GM12878 (cell line): ENCODE data around the gene CNGA4. TPM values are rescaled to one million over a fixed set of nuclear protein-coding genes. Genes with fewer than 3 reads are reported as not detected.

Experiments used
- ATAC-seq: fragments of 200-7000 bp; cut with Tn5 transposase; 3 replicates; pipeline ENCODE4 v1.9.1; 2020; ENCODE audit warnings: mild to moderate bottlenecking, moderate library complexity
- BruUV-seq: library from RNA; stranded (reverse); fragments of 400-500 nt; replicated peaks from 2 replicates; lab custom pipeline; 2021; lab: Mats Ljungman, UMichigan
- CTCF ChIA-PET: fragments of 300-600 bp; sonication (Branson Sonifier 250); formaldehyde crosslinking; extraction: SDS; loops from one replicate; lab custom pipeline; 2021; ENCODE audit warnings: inconsistent platforms; lab: Yijun Ruan, JAX
- POLR2A ChIA-PET: fragments of 350-600 bp; formaldehyde crosslinking; extraction: SDS; loops from one replicate; lab custom pipeline; 2021; ENCODE audit warnings: inconsistent platforms; lab: Charles Lee
- RAD21 ChIA-PET: fragments of 300-600 bp; sonication (Branson Sonifier 250); formaldehyde crosslinking; loops from one replicate; lab custom pipeline; 2023; ENCODE audit warnings: antibody characterized with exemption; ENCODE audit not compliant: unreplicated experiment; lab: Charles Lee
- SMC1A ChIA-PET: fragments of 300-600 bp; sonication (Branson Sonifier 250); formaldehyde crosslinking; loops from one replicate; lab custom pipeline; 2023; ENCODE audit not compliant: unreplicated experiment, uncharacterized antibody; lab: Charles Lee
- DNase-seq: peaks from one replicate; pipeline ENCODE4 v3.0.0-alpha.2; 2011; ENCODE audit warnings: low read depth, low spot score
- FAIRE-seq: peaks from 3 replicates; lab custom pipeline; 2011; peaks lifted over from hg19 to GRCh38; lab: Jason Lieb, UNC
- H2AFZ ChIP-seq: 2 replicates; pipeline ENCODE4 v1.6.0; 2011; ENCODE audit warnings: low read depth, low read length, control low read depth; ENCODE audit not compliant: control insufficient read depth
- H3K27ac ChIP-seq: 2 replicates; pipeline ENCODE4 v1.5.1; 2011; ENCODE audit warnings: control low read depth; ENCODE audit not compliant: control insufficient read depth, insufficient read depth
- H3K27me3 ChIP-seq, 2 experiments: replicated peaks in 1 of 2; 2 replicates each; pipeline versions ENCODE4 v1.6.0 to v1.6.1; 2011; ENCODE audit warnings: low read length in 1 of 2; ENCODE audit not compliant: control insufficient read depth in 2 of 2, insufficient read depth in 2 of 2
- H3K36me3 ChIP-seq, 2 experiments: 2 replicates each; pipeline ENCODE4 v1.5.1; 2011; ENCODE audit warnings: low read length in 1 of 2; ENCODE audit not compliant: control insufficient read depth in 2 of 2, insufficient read depth in 2 of 2
- H3K4me1 ChIP-seq: 2 replicates; pipeline ENCODE4 v1.6.1; 2011; ENCODE audit warnings: mild to moderate bottlenecking, low read length, moderate library complexity, mixed read lengths; ENCODE audit not compliant: control insufficient read depth, insufficient read depth
- H3K4me2 ChIP-seq: 2 replicates; pipeline ENCODE4 v1.6.0; 2011; ENCODE audit warnings: control low read depth; ENCODE audit not compliant: control insufficient read depth, insufficient read depth
- H3K4me3 ChIP-seq: fragments of 200-600 bp; sonication (generic); 2 replicates; pipeline ENCODE4 v1.5.1; 2016
- H3K79me2 ChIP-seq: 2 replicates; pipeline ENCODE4 v1.6.0; 2011; ENCODE audit warnings: low read length; ENCODE audit not compliant: control insufficient read depth, insufficient read depth
- H3K9ac ChIP-seq: 2 replicates; pipeline ENCODE4 v1.8.0; 2011; ENCODE audit warnings: low read length, control low read depth, mixed read lengths; ENCODE audit not compliant: control insufficient read depth, insufficient read depth
- H3K9me3 ChIP-seq: replicated peaks from 3 replicates; pipeline ENCODE4 v1.5.1; 2011; ENCODE audit warnings: mild to moderate bottlenecking, low read length; ENCODE audit not compliant: control insufficient read depth, insufficient read depth
- H4K20me1 ChIP-seq: 2 replicates; pipeline ENCODE4 v1.6.0; 2011; ENCODE audit not compliant: control insufficient read depth, insufficient read depth
- ASH2L ChIP-seq: fragments of 300-600, 200-600 bp; sonication (generic); IDR thresholded peaks from 2 replicates; pipeline ENCODE4 v1.6.1; 2017; ENCODE audit warnings: low read depth, mild to moderate bottlenecking, borderline replicate concordance
- CHD4 ChIP-seq: fragments of 200-600 bp; sonication (generic); IDR thresholded peaks from 2 replicates; pipeline ENCODE4 v1.6.1; 2016; ENCODE audit warnings: mild to moderate bottlenecking
- CREM ChIP-seq: IDR thresholded peaks from 2 replicates; pipeline ENCODE4 v1.6.1; 2014; ENCODE audit warnings: antibody characterized with exemption, low read depth
- ESRRA ChIP-seq: IDR thresholded peaks from 2 replicates; pipeline ENCODE4 v1.6.1; 2012; ENCODE audit warnings: mild to moderate bottlenecking, low read length, improper control_type of control experiment
- NFIC ChIP-seq: IDR thresholded peaks from 2 replicates; pipeline ENCODE4 v1.6.1; 2012; ENCODE audit warnings: low read depth, mild to moderate bottlenecking, inconsistent platforms, low read length, moderate library complexity
- PAX5 ChIP-seq: IDR thresholded peaks from 2 replicates; pipeline ENCODE4 v1.6.1; 2011; ENCODE audit warnings: low read depth, low read length, borderline replicate concordance
- RB1 ChIP-seq: fragments of 450-650 bp; formaldehyde crosslinking; IDR thresholded peaks from 2 replicates; pipeline ENCODE4 v1.6.1; 2017; ENCODE audit warnings: mild to moderate bottlenecking, borderline replicate concordance
- SMAD5 ChIP-seq: IDR thresholded peaks from 2 replicates; pipeline ENCODE4 v1.6.1; 2016; ENCODE audit warnings: antibody characterized with exemption, low read depth
- SREBF1 ChIP-seq: IDR thresholded peaks from 2 replicates; pipeline ENCODE4 v1.6.1; 2012; ENCODE audit warnings: mild to moderate bottlenecking, low read length
- TARDBP ChIP-seq: IDR thresholded peaks from 2 replicates; pipeline ENCODE4 v1.6.1; 2016; ENCODE audit warnings: borderline replicate concordance
- TCF3 ChIP-seq: IDR thresholded peaks from 2 replicates; pipeline ENCODE4 v1.6.1; 2012; ENCODE audit warnings: low read depth, mild to moderate bottlenecking, low read length, borderline replicate concordance; ENCODE audit not compliant: insufficient read depth
- USF2 ChIP-seq: IDR thresholded peaks from 2 replicates; pipeline ENCODE4 v1.6.1; 2011; ENCODE audit warnings: low read depth, low read length, improper control_type of control experiment, borderline replicate concordance
- ZNF687 ChIP-seq: fragments of 450-650 bp; IDR thresholded peaks from 2 replicates; pipeline ENCODE4 v1.6.1; 2017; ENCODE audit warnings: mild to moderate bottlenecking, moderate library complexity
- WGBS: methylation state at CpG from one replicate; pipeline ENCODE4 v1.1.6; 2016; ENCODE audit warnings: low lambda C conversion rate; ENCODE audit not compliant: insufficient replicate concordance, insufficient coverage; ENCODE audit errors: missing lambda C conversion rate; 5-methylcytosine and 5-hydroxymethylcytosine counted together
- in situ Hi-C: fragments of 300-500 bp; cut with MboI; formaldehyde crosslinking; loops from 9 replicates; pipeline ENCODE4 v1.14.3; 2018; ENCODE audit warnings: mixed read lengths
- intact Hi-C: fragments of 100-400 bp; cut with micrococcal nuclease; formaldehyde crosslinking; loops from one replicate; pipeline ENCODE4 v1.14.2; 2022; ENCODE audit not compliant: unreplicated experiment
- polyA plus RNA-seq, 11 experiments: library from polyadenylated mRNA; depleted of rRNA in 4 of 11; unstranded in 6 of 11; stranded (reverse) in 5 of 11; fragments of >200 nt; fragmentation: Nextera tagmentation in 4 of 11; fragmentation: Illumina TruSeq in 1 of 11; extraction: Ambion mirVana in 4 of 11; extraction: Trizol in 1 of 11; gene quantifications; 1 replicate in 1 of 11; 2 replicates in 10 of 11; pipeline versions ENCODE4 v1.2.1 to v1.2.3, GENCODE V29; 2011 to 2016; ENCODE audit warnings: inconsistent platforms in 2 of 11, missing spikeins in 2 of 11, low read depth in 1 of 11
- total RNA-seq, 4 experiments: library from RNA; depleted of rRNA in 3 of 4; stranded (reverse); fragments of >200 nt in 3 of 4; fragmentation: Illumina TruSeq in 1 of 4; extraction: Trizol in 1 of 4; gene quantifications; 2 replicates each; pipeline versions ENCODE4 v1.2.1 to v1.2.3, GENCODE V29; 2013 to 2021
- TF ChIP-seq, protein P1 (sequence below): fragments of 150-350 bp; IDR thresholded peaks from 2 replicates; pipeline ENCODE4 v1.6.1; 2016; ENCODE audit warnings: low read depth, low read length

The CNGA4 gene
- total and polyA plus RNA-seq, 10 of the 15 experiments (the other 5 are each of a cell fraction or from before 2014, with no cell fraction given) = 0.05 to 0.26 (median 0.07) TPM; not detected in 5

GRCh38 chr11:6271598-6271997, 32.7 kb downstream of the CNGA4 start:
- intact Hi-C loops (no loop called here), in situ Hi-C loops (no loop called here)
- Histone ChIP-seq H3K4me2 (no peak overlapping the region), H4K20me1 (no peaks in the 10 kb centered on the region), H3K4me1 (no peaks in the 10 kb centered on the region), H3K9me3 (no peaks in the 10 kb centered on the region), H3K27me3 (no peaks in the 10 kb centered on the region), H3K4me3 (no peak overlapping the region), H3K27ac (no peak overlapping the region), H2AFZ (no peak overlapping the region), H3K36me3 (no peaks in the 10 kb centered on the region), H3K79me2 (no peaks in the 10 kb centered on the region), H3K9ac (no peak overlapping the region)
- ATAC-seq = no peak
- no peak for FAIRE-seq
- WGBS = 19% methylated on average over 3 of the region's 3 CpGs
- TF ChIP-seq SMAD5 (no peak), PAX5 (no peak), CREM (no peak), ZNF687 (no peak), USF2 (no peak), TARDBP (no peak), CHD4 (no peak), ESRRA (no peak), SREBF1 (no peak), RB1 (no peak), ASH2L (no peak), NFIC (no peak), TCF3 (no peak)
- TF ChIP-seq, protein P1, sequence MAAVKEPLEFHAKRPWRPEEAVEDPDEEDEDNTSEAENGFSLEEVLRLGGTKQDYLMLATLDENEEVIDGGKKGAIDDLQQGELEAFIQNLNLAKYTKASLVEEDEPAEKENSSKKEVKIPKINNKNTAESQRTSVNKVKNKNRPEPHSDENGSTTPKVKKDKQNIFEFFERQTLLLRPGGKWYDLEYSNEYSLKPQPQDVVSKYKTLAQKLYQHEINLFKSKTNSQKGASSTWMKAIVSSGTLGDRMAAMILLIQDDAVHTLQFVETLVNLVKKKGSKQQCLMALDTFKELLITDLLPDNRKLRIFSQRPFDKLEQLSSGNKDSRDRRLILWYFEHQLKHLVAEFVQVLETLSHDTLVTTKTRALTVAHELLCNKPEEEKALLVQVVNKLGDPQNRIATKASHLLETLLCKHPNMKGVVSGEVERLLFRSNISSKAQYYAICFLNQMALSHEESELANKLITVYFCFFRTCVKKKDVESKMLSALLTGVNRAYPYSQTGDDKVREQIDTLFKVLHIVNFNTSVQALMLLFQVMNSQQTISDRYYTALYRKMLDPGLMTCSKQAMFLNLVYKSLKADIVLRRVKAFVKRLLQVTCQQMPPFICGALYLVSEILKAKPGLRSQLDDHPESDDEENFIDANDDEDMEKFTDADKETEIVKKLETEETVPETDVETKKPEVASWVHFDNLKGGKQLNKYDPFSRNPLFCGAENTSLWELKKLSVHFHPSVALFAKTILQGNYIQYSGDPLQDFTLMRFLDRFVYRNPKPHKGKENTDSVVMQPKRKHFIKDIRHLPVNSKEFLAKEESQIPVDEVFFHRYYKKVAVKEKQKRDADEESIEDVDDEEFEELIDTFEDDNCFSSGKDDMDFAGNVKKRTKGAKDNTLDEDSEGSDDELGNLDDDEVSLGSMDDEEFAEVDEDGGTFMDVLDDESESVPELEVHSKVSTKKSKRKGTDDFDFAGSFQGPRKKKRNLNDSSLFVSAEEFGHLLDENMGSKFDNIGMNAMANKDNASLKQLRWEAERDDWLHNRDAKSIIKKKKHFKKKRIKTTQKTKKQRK = no peak
- DNase-seq = no peak
- ChIA-PET POLR2A (no interaction called here), RAD21 (no interaction called here), SMC1A (no interaction called here), CTCF (no interaction called here)
- BruUV-seq = no TSS peak
